HepG2 (cell line): ENCODE data around the gene DALRD3. TPM values are rescaled to one million over a fixed set of nuclear protein-coding genes. Genes with fewer than 3 reads are reported as not detected.

Experiments
- AGO2 ChIP-seq: fragments of 200-400 bp; formaldehyde crosslinking; optimal IDR thresholded peaks from 2 replicates; pipeline ENCODE3; 2017; ENCODE audit warnings: mild to moderate bottlenecking, low read depth, low read length, moderate library complexity
- BHLHE40 ChIP-seq: IDR thresholded peaks from 2 replicates; pipeline ENCODE4 v1.6.1; 2011; ENCODE audit warnings: low read length, improper control_type of control experiment
- CBFB ChIP-seq: sonication (generic); formaldehyde crosslinking; IDR thresholded peaks from 2 replicates; pipeline ENCODE4 v1.4.0; 2020; ENCODE audit warnings: missing genetic modification reagents
- DMAP1 ChIP-seq: IDR thresholded peaks from 2 replicates; pipeline ENCODE4 v1.6.1; 2016
- MED13 ChIP-seq: sonication (generic); formaldehyde crosslinking; IDR thresholded peaks from 2 replicates; pipeline ENCODE4 v1.5.0; 2020; ENCODE audit warnings: missing genetic modification reagents
- MYNN ChIP-seq: sonication (generic); formaldehyde crosslinking; IDR thresholded peaks from 2 replicates; pipeline ENCODE4 v1.4.0; 2020; ENCODE audit warnings: mild to moderate bottlenecking, low read depth, missing genetic modification reagents
- NFE2L2 ChIP-seq: fragments of 150-350 bp; IDR thresholded peaks from 2 replicates; pipeline ENCODE4 v1.6.1; 2014; ENCODE audit warnings: low read length
- NFIB ChIP-seq: sonication (generic); formaldehyde crosslinking; IDR thresholded peaks from 2 replicates; pipeline ENCODE4 v1.9.0; 2021; ENCODE audit warnings: missing genetic modification reagents, mild to moderate bottlenecking, borderline replicate concordance
- NFIC ChIP-seq: IDR thresholded peaks from 2 replicates; pipeline ENCODE4 v1.6.1; 2012; ENCODE audit warnings: mild to moderate bottlenecking, low read length, inconsistent platforms
- RORA ChIP-seq: sonication (generic); formaldehyde crosslinking; IDR thresholded peaks from 2 replicates; pipeline ENCODE4 v1.5.0; 2020; ENCODE audit warnings: mild to moderate bottlenecking, missing genetic modification reagents, moderate library complexity
- SRSF1 ChIP-seq: fragments of 200-400 bp; formaldehyde crosslinking; optimal IDR thresholded peaks from 2 replicates; pipeline ENCODE3; 2017; ENCODE audit warnings: mild to moderate bottlenecking, low read depth, low read length, moderate library complexity
- SYNCRIP ChIP-seq: fragments of 200-400 bp; formaldehyde crosslinking; IDR thresholded peaks from 2 replicates; pipeline ENCODE4 v1.6.1; 2018; ENCODE audit warnings: mild to moderate bottlenecking, low read depth, low read length; ENCODE audit not compliant: insufficient read depth
- ZBTB7B ChIP-seq: sonication (generic); formaldehyde crosslinking; IDR thresholded peaks from 2 replicates; pipeline ENCODE4 v1.4.0; 2020; ENCODE audit warnings: missing genetic modification reagents
- ZFP1 ChIP-seq: IDR thresholded peaks from 2 replicates; pipeline ENCODE4 v1.6.1; 2016
- ZNF136 ChIP-seq: sonication (generic); formaldehyde crosslinking; IDR thresholded peaks from 2 replicates; pipeline ENCODE4 v1.8.1; 2022; ENCODE audit warnings: low read depth, mild to moderate bottlenecking, moderate library complexity, missing genetic modification reagents
- ZNF292 ChIP-seq: sonication (generic); formaldehyde crosslinking; IDR thresholded peaks from 2 replicates; pipeline ENCODE4 v1.8.1; 2022; ENCODE audit warnings: mild to moderate bottlenecking, low read depth, missing genetic modification reagents, borderline replicate concordance
- ZNF501 ChIP-seq: sonication (generic); formaldehyde crosslinking; IDR thresholded peaks from 2 replicates; pipeline ENCODE4 v1.5.1; 2020; ENCODE audit warnings: mild to moderate bottlenecking, moderate library complexity, missing genetic modification reagents
- ZNF564 ChIP-seq: sonication (generic); formaldehyde crosslinking; IDR thresholded peaks from 2 replicates; pipeline ENCODE4 v1.8.1; 2023; ENCODE audit warnings: mild to moderate bottlenecking, missing genetic modification reagents
- ZNF883 ChIP-seq: sonication (generic); formaldehyde crosslinking; IDR thresholded peaks from 2 replicates; pipeline ENCODE4 v1.5.1; 2020; ENCODE audit warnings: mild to moderate bottlenecking, missing genetic modification reagents; ENCODE audit errors: not compliant biosample characterization
- ZSCAN30 ChIP-seq: sonication (generic); formaldehyde crosslinking; IDR thresholded peaks from 2 replicates; pipeline ENCODE4 v1.5.0; 2020; ENCODE audit warnings: mild to moderate bottlenecking, missing genetic modification reagents
- polyA plus RNA-seq, 8 experiments: library from polyadenylated mRNA; depleted of rRNA in 3 of 8; stranded (reverse) in 7 of 8; unstranded in 1 of 8; fragments of >200 nt; fragmentation: Illumina TruSeq in 4 of 8; extraction: Trizol in 4 of 8; gene quantifications; 2 replicates each; pipeline versions ENCODE4 v1.2.1 to v1.2.3, GENCODE V29; 2011 to 2016; ENCODE audit warnings: low read depth in 4 of 8, missing spikeins in 1 of 8, mixed read lengths in 1 of 8; ENCODE audit not compliant: insufficient read depth in 1 of 8
- total RNA-seq, 5 experiments: library from RNA; depleted of rRNA; stranded (reverse); fragments of >200 nt; fragmentation: Illumina TruSeq; extraction: Trizol; gene quantifications; 2 replicates each; pipeline ENCODE4 v1.2.3, GENCODE V29; 2016; ENCODE audit warnings: low read depth in 1 of 5
- TF ChIP-seq, protein P1 (sequence below): sonication (generic); formaldehyde crosslinking; IDR thresholded peaks from 2 replicates; pipeline ENCODE4; 2020; ENCODE audit warnings: missing genetic modification reagents, mild to moderate bottlenecking, borderline replicate concordance
- TF ChIP-seq, protein P2 (sequence below): sonication (generic); formaldehyde crosslinking; IDR thresholded peaks from 2 replicates; pipeline ENCODE4 v1.5.0; 2020; ENCODE audit warnings: missing genetic modification reagents
- TF ChIP-seq, protein P3 (sequence below): sonication (generic); formaldehyde crosslinking; IDR thresholded peaks from 2 replicates; pipeline ENCODE4 v1.8.1; 2023; ENCODE audit warnings: missing genetic modification reagents, mild to moderate bottlenecking, borderline replicate concordance

The DALRD3 gene
- total and polyA plus RNA-seq, 2 of the 13 experiments (the other 11 are each of a cell fraction or from before 2014, with no cell fraction given): 19.9 to 36.5 TPM

DNA sequence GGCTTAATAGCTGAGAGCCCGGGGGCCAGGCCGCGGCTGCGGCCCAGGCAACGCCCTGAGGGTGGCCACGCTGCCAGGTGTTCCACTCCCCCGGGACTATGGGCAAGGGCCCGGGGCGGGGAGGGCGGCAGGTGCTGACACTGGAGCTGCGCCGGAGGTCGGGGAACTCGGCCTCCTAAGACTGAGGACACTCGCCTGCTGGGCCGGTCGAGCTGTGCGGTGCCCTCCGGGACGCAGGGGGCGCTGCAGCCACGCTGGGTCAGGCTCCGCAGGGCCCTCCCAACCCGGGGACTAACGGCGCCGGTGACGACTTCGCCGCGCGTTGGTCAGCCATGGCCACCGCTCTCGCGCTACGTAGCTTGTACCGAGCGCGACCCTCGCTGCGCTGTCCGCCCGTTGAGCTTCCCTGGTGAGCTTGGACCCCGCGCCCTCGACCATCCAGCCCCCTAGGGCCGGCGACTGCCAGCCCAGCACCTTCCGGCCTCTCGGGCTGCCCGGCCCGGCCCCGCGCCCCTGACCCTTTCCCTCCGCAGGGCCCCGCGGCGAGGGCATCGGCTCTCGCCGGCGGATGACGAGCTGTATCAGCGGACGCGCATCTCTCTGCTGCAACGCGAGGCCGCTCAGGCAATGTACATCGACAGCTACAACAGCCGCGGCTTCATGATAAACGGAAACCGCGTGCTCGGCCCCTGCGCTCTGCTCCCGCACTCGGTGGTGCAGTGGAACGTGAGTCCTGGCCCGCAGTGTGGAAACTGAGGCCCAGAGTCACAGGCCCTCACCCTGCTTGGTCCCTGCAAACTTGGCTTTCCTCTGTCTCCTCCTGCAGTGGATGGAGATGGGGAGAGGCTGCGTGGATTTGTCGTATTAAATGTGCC lies 3.7 kb upstream of the DALRD3 start, which contains the start of gene NDUFAF3 (continued):
- TF ChIP-seq, protein P1, sequence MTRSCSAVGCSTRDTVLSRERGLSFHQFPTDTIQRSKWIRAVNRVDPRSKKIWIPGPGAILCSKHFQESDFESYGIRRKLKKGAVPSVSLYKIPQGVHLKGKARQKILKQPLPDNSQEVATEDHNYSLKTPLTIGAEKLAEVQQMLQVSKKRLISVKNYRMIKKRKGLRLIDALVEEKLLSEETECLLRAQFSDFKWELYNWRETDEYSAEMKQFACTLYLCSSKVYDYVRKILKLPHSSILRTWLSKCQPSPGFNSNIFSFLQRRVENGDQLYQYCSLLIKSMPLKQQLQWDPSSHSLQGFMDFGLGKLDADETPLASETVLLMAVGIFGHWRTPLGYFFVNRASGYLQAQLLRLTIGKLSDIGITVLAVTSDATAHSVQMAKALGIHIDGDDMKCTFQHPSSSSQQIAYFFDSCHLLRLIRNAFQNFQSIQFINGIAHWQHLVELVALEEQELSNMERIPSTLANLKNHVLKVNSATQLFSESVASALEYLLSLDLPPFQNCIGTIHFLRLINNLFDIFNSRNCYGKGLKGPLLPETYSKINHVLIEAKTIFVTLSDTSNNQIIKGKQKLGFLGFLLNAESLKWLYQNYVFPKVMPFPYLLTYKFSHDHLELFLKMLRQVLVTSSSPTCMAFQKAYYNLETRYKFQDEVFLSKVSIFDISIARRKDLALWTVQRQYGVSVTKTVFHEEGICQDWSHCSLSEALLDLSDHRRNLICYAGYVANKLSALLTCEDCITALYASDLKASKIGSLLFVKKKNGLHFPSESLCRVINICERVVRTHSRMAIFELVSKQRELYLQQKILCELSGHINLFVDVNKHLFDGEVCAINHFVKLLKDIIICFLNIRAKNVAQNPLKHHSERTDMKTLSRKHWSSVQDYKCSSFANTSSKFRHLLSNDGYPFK (CRISPR knock-in tag): peak; percentile 72
- TF ChIP-seq SRSF1 (no peak), NFIC (no peak), ZNF292 (CRISPR knock-in tag) (no peak), NFIB (no peak), ZSCAN30 (CRISPR knock-in tag) (peak; percentile 97), ZFP1 (CRISPR knock-in tag) (no peak), MED13 (peak; percentile 65; the same call in 1 of the 2 replicates), AGO2 (peak; percentile 73), NFE2L2 (0 out of 2 replicates have a peak, but pooled peaks have one; percentile 7), ZNF564 (CRISPR knock-in tag) (peak; percentile 55; the same call in 1 of the 2 replicates), SYNCRIP (no peak), ZBTB7B (CRISPR knock-in tag) (peak; percentile 70; the same call in 1 of the 2 replicates), RORA (CRISPR knock-in tag) (no peak), ZNF136 (CRISPR knock-in tag) (no peak; the same call in 1 of the 2 replicates), ZNF883 (CRISPR knock-in tag) (peak; percentile 56), DMAP1 (CRISPR knock-in tag) (peak; percentile 41; the same call in 1 of the 2 replicates), CBFB (CRISPR knock-in tag) (peak; percentile 83), ZNF501 (CRISPR knock-in tag) (peak; percentile 87), MYNN (CRISPR knock-in tag) (no peak), BHLHE40 (peak; percentile 39; the same call in 1 of the 2 replicates)
- TF ChIP-seq, protein P2, sequence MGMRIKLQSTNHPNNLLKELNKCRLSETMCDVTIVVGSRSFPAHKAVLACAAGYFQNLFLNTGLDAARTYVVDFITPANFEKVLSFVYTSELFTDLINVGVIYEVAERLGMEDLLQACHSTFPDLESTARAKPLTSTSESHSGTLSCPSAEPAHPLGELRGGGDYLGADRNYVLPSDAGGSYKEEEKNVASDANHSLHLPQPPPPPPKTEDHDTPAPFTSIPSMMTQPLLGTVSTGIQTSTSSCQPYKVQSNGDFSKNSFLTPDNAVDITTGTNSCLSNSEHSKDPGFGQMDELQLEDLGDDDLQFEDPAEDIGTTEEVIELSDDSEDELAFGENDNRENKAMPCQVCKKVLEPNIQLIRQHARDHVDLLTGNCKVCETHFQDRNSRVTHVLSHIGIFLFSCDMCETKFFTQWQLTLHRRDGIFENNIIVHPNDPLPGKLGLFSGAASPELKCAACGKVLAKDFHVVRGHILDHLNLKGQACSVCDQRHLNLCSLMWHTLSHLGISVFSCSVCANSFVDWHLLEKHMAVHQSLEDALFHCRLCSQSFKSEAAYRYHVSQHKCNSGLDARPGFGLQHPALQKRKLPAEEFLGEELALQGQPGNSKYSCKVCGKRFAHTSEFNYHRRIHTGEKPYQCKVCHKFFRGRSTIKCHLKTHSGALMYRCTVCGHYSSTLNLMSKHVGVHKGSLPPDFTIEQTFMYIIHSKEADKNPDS (CRISPR knock-in tag): peak; percentile 91
- TF ChIP-seq, protein P3, sequence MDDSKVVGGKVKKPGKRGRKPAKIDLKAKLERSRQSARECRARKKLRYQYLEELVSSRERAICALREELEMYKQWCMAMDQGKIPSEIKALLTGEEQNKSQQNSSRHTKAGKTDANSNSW (CRISPR knock-in tag): peak; percentile 88; the same call in 1 of the 2 replicates
